GM18861 (cell line): ENCODE results near the gene DCHS2.

ENCODE experiments used
- ATAC-seq: cut with Tn5 transposase; IDR thresholded peaks from one replicate; pipeline ENCODE4 v1.9.1; 2021; ENCODE audit not compliant: unreplicated experiment

Gene DCHS2

DNA sequence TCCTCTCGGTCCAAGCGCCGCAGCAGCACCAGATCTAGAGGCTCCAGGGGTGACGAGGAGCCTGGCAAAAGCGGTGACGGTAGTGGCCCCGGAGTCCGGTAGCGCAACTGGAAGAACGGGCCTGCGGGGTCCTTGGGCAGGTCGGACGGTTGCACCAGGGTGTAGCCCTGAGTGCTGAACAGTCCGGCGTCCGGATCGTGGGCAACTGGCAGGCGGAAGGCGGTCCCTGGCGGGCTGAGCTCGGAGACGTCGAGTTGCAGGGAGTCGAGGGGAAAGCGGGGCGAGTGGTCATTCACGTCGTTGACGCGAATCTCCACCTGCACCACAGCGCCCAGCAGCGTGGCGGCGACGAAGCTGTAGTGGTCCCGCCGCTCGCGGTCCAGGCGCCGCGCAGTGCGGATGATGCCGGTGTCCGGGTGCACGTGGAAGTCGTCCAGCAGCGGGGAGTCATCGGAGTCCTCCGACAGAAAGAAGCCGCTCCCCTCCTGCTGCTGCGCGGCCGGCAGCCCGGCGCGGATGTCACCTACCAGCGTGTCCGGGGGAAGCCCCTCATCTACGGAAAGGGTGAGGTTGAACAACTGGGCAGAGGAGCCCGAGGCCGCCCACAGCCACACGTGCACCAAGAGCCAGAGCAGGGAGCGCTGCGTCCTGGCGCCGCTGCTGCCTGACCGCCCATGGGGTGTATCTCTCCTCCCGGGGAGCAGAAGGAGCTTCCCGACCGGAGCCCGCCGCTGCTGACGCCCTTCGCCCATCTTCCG lies 837 bp downstream of the DCHS2 start:
- peak; percentile 55 for ATAC-seq

DNA sequence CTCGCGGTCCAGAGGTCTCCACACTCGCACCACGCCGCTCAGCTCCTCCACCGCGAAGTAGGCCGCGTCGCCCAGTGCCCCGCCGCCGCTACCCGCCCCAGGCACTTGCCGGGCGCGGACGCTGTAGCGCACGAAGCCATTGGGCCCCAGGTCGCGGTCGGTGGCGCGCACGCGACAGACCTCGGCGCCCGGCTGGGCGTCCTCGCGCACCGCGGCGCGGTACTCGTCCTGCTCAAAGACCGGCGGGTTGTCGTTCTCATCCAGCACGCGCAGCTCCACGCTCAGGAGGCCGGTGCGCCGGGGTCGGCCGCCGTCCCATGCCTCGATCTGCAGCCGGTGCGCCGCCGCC lies 1.4 kb downstream of the DCHS2 start:
- no peak for ATAC-seq

DNA sequence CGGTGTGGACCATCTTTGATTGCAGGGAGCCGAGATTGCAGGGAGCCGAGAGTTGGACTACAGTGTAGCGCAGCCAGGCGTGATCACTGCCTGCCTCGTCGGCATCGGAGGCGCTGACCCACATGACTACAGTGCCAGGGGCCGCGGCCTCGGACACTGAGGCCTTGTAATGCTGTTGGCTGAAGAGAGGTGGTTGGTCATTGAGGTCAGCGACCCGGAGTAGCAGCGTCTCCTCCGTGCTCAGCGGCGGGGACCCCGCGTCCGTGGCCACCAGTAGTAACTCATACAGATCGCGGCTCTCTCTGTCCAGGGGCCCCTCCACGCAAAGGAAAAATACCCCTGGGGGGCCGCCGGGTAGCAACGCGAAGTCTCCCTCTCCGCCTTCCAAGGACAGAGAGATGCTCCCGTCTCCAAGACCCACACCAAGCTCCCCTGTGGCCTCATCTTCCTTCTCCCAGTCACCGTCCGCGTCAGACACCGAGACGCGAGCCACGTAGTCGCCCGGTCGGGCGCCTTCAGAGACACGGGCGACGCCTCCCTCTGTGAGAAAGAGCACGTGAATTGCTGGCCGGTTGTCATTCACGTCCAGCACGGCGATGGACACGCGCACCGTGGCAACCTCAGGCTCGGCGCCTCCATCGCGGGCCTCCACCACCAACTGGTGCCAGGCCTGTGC lies 1.9 kb downstream of the DCHS2 start:
- no peak for ATAC-seq

DNA sequence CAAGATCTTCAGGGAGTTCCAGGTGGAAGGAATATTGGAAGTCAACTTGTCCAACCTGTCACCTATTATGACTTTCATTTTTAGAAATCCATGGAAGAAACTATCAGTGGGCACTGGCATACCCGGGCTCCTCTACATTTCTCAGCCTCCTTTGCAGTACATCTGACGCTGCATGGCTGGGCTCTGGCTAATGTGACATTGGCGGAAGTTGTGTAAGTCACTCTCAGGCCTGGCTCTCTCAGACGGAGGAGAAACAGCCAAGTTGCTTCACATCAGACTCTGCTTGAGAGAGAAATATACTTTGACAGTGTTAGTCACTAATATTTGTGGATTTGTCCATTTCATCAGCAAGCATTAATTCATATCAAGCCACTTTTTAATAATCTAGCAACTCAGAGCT lies 4.5 kb downstream of the DCHS2 start:
- ATAC-seq: no peak

DNA sequence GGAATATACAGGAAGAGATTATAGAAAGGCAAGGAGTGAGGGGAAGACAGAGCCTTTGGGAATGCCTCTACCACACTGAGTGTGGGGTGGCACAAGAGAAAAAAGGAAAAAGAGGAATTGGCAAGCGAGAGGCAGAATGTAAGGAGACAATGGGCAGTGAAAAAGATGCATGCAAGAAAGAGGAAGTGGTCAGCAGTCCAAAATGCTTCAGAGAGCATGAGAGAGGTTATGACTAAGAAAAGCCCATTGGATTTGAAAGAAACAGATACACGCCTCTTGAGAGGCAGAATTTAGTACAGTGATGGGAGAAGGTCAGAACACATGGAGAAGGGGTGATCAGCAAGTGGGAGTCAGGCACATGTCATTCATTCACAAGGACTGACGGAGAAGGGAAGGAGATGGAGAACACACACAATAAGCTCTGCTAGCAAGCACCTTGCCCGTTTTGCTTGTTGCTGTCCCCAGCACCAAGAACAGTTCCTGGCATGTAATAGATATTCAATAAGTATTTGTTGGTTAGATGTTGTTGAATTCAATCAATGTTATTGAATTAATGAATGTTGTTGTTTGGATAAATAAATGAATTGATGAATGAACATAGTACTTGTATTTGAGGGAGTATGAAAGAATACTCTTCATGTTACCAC lies 6.3 kb downstream of the DCHS2 start:
- peak; percentile 98 for ATAC-seq

DNA sequence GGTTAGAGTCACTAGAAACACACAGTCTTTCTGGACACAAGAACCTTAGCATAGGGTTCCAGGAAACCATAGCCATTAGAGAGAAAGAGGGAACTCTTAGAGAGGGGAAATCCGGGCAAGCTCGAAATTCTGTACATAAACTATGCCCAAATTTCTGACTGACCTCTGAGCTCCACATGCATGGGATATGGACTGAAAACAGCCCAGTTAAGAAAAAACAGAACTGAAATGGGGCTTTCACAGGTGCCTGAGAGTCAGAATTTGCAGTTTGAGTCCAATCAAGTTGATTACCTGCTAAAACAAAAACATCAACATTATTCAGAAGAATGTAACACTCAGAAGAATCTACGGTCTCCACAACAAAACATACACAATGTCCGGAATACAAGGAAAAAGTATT lies 13.1 kb downstream of the DCHS2 start:
- ATAC-seq: peak; percentile 3

DNA sequence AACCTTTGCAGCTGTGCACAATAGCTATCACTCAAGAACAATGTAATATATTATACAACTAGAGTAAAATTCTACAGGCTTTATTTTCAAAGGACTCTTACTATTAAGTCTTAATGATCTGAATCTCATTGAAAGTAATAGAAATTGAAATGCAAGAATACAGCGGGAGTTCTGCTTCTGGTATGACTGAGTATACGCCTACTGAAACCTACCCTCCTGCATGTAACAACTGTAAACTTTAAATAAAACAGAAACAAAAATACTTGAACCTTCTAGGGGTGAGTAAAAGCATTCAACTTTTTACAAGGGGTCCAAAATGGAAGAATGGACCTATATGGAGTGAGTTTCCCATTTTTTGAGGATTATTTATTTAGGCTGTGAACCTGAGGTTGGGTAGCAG lies 13.5 kb downstream of the DCHS2 start:
- peak; percentile 81 for ATAC-seq

DNA sequence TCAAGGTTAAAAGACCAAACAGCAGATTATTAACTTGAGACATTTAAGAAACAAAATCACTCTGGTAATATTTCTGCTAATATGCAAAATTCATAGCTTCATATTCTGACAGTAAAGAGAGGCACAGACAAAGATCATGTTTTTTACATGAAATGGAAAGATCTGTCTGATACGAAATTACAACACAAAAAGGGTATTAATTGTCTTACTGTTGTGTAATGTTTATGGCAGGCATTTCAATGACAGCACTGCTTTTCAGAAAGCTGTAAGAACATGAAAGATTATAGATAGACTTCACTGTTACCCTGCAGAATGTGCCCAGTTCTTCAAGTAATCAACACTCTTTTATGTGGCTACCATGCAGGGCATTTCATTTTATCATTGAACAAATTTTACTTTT lies 15.4 kb downstream of the DCHS2 start:
- ATAC-seq: no peak

DNA sequence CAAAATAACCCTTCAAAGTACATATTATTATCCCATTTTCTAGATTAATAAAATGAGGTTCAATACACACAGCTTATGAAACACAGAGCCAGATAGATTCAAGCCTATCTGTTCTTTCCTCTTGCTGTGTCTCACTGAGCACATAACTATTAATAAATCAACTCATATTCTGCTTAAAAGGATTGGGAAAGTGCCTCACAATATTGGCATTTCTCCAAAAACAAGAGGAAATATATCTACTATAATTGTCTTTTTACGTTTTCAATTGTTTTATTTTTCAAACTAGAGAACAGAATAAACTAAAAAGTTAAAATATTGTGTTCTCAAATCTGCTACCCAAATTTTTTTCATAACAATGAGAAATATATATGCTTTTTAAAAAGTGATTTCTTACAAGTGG lies 15.8 kb downstream of the DCHS2 start:
- ATAC-seq: no peak

DNA sequence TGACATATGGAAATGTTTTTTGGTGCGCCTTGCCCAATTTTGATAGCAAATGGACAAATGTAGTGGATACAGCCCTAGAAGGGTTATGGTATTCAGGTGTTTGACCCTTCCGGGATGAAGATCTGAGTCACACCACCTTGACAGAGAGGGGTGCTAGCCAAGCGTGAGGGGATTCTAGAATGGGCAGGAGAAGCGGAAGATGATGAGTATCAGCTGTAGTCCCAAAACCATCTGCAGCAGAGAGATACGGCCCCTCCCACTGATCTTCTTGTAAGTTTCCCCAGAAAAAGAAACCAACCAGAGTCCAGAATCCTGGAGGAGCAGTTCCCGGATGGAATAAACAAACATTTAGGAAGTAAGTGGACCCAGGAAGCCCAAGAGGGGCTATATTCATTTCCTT lies 18.1 kb downstream of the DCHS2 start:
- no peak for ATAC-seq

DNA sequence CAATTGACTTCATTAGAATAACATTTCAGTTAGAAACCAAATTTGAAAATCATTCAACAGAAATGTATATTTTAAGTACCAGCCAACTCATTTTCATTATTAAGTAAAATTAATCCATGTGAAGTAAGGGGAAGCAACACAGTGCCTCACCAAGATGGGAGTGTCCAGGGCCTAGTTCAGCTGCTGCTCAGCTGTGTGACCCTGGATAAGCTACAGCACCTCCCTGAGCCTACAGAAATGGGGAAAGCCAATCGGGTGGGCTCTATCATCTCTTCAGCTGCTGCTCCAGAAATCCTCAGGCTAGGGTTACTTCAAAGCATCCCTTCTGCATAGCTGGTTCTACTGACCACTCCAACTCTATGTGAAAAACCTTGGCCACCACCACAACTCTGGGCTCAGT lies 18.7 kb downstream of the DCHS2 start:
- ATAC-seq: no peak

DNA sequence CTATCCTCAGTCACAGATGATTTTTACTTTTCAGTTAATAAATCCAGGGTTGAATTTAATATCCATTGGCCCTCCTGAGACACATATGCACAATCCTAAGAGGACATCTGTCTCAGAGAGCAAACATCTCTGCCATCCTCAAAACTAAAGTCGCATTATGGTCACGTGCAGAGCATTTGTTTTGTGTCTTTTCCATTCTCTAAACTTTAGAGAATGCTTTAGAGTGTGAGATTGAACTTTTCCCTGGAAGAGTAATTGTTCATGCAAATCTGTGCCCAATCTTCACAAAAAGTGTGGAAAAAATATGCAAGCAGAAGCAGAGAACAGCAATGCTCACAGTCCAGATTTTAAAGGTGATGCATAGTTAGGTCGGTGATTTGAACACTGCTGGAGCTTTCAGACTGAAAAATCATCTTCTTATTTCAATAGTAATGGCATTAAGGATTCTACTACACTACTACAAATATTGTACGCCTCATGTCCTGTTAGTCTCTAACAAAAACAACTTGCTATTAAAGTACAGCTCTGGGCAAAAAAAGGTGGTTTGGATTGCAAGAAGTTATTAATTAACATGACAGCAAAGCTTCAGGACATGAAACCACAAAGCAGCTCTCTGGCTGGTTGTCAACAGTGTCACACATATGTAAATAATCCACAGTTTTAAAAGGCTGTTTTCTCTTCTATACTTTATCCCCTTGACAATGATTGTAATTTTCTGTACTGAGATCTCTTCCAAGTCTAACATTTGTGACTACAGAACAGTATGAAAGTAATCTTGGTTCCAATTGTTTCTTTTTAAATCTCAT lies 19.9 kb downstream of the DCHS2 start:
- ATAC-seq: peak; percentile 74

DNA sequence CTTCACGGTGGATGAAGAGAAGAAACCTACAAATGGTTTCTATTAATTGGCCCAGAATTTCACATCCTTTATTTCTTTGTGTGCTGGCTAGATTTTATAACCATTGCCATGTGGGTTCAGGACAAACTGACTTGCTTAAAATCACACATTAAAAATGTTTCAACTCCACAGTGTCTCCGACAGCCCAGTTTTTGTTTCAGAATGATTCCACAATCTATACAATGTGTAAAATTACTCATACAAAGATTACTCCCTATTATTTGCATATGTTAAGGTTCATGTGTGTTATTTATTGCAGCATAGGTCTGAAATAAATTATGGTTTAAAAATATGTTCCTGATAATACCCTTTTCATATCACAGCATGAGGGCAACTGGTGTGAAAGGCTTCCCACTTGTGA lies 20.6 kb downstream of the DCHS2 start:
- peak; percentile 79 for ATAC-seq

DNA sequence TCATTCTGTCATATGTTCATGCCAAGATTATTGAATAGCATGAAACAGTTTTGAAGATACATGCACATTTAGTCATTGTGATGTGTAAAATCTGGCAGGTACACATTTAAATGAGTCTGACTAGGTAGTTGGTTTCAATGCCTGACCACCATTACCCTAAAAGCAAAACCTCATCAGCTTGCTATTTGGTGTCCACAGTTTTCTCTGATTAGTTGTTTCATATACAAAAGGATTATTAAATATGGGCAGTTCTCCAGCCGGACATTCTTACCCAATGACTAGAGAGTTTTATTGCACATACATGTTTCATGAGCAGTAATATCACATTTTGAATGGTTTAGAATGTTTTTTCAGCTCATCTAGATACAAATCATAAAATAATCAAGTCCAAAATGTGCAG lies 23.7 kb downstream of the DCHS2 start:
- ATAC-seq: no peak

DNA sequence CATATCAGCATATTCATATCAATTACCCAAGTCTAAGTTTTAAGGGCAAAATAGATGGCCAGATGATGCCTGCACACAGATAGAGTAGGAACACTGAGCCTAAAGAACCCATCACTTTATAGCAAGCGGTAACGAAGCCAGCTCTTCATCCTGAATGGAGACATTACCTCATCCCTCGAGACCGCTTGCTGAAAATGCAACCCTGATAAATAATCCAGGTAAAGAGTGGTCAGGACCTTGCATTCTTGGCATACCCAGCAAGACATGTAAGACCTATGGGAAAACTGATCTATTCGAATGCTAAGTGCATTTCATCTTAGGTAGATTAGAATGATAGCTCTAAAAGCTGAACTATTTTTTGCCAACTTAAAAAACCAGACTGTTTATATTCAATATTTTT lies 25.3 kb downstream of the DCHS2 start:
- no peak for ATAC-seq

DNA sequence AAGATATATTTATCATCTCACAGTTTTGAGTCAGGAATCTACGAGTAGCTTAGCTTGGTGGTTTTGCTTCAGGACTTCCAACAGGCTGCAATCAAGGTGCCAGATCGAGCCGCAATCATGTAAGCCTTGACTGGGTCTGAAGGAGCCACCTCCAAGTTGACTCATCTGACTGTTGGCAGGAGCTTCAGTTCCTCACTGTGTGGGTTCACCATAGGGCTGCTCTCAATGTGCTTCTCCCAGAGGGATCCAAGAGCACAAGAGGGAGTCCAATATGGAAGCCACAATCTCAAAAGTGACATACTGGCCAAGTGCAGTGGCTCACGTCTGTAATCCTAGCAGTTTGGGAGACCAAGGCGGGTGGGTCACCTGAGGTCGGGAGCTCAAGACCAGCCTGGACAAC lies 26.5 kb downstream of the DCHS2 start:
- ATAC-seq: no peak

DNA sequence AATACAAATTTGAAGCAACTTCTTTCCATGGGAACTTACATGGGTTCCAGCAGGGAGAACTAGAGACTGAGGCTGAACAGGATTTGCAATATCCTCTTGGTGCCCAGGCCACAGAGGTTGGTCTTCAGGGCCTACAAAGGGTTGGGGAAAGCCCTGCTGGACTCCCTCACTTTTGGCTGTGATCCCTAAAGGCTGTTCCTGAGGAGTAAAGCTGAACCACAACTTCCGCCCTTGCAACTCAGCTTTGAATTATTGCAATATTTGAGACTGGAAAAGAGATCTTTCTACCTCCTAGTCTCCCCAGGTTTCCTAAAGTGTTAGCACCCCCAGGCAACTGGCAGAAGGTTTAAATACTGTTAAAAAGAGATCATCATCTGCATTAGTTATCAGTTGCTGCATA lies 26.9 kb downstream of the DCHS2 start:
- ATAC-seq: no peak

DNA sequence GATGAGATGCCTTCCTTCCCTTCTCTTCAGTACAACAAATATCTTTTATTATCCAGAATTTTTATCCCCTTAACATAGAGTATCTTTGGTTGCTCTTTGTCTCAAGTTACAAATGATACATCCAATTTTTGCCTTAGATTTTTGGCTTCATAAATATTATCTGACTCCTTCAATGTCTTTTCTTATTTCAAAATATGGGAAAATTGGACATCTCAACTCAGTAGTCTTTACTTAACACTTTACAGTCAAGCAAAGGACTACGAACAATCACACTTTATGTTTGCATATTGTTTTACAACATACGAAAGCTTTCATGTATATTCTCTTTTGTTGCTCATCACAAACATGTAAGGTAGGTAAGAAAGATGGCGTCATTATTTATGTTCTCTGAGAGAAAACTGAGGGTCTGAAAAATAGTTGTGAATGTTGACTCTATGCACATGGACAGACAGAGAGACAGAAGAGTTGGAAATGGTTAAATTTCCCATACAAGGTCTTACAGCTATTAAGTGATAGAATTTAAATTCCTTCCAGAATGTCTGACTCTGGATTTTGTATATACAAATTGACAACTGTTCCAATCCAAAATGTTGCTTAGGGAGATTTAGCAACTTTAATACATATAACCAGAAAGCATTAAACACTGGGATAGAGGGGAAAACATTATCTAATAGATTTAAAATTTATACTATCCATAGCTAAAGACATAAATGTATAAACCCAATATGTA lies 29.4 kb downstream of the DCHS2 start:
- ATAC-seq: no peak

DNA sequence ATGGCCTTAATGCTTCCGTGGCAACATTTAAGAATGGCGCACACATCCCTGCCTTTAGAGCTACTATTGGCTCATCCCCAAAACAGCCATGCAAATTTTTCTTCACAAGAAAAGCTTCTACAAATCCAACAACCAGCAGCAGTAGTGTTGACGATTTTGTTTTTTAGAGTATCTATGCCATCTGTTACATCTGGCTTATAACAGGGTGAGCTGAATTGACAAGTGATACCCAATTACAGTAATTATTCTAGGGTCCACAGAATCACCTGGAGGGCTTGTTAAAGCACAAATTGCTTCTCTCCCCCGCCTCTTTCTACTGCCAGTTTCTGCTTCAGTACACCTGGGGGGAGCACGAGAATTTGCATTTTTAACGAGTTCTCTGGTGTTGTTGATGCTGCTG lies 34.1 kb downstream of the DCHS2 start:
- no peak for ATAC-seq

DNA sequence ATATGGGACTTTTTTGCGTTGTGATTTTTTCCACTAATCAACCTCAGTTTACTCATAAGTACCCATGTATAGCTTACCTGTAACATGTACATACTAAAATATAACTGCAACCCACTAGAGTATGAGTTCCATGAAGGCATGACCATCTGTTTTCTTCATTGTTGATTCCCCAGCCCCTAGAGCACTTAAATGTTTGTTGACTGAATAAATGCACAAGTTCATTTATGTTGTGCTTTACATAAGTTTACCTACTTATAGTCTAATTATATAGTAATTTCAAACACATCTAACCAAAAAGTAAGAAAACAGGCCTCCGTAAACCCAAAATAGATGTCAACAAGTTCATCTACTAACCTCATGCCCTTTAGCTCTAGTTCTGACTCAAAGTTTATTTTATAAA lies 34.7 kb downstream of the DCHS2 start:
- no peak for ATAC-seq

DNA sequence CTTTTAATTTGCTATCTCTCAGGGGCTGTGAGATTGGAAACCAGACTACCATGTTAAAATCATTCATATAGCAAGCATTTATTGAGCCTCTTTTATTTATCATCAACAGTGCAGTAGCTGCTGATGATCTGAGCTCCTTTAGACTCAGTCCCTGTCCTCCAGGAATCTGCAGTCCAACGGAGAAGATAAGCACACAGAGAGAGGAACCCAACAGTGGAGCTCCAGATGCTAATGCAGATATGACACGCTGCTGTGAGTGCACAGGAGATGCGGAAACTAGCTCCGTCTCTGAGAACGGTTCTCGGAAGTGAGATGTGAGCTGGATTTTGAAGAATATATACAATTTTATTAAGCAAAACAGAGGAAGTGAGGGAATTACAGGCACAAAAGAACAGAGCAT lies 35.4 kb downstream of the DCHS2 start:
- ATAC-seq: no peak
